ENCODE measurements around the gene CD300LD. TPM values are rescaled to one million over a fixed set of nuclear protein-coding genes. Genes with fewer than 3 reads are reported as not detected.

Gene CD300LD
- total and polyA plus RNA-seq, 2 donors (not counting 1 experiment from before 2014, with no cell fraction given): not detected

DNA sequence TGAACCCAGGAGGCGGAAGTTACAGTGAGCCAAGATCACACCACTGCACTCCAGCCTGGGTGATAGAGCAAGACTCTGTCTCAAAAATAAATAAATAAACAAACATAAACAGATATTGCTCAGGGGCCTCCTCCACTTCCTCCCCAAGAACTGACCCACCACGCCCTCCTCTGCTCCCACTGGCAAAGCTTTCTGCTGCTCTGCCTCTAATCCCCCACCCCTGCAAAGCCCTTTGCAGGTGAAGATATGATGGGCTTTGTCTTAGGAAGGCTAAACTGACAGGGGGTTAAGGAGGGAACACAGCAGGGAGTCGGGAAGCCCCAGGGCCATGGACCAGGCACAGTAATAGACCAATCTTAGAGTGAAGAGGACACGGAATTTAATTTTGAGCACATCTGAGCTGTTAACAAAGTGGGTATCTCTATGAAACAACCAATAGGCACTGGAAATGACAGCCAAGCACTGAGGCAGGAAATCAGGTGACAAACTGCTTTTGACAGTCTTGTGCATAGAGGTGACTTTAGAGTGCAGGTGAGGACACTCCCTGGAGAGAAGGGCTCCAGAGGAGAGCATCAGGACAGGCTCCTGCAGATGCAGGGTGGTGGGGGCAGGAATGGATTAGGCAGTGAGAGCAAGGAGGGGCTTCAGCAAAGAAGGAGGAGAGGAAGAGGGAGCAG, 6.4 kb upstream of the CD300LD start:
- Histone ChIP-seq H4K20me1 (ENCODE audit: control insufficient read depth, extremely low read depth, insufficient read depth, low read length) (no peaks in the 10 kb centered on the region), H3K9ac (ENCODE audit: insufficient read depth, low read length) (no peak overlapping the region), H3K27me3 (ENCODE audit: control insufficient read depth, insufficient read depth, low read length) (no peaks in the 10 kb centered on the region), H3K4me3 (replicated peaks in 1 of 4; ENCODE audit: control extremely low read depth in 1 of 4, insufficient read depth in 1 of 4, low read depth in 3 of 4, low read length in 4 of 4) (no peak overlapping the region), H3K27ac (ENCODE audit: insufficient read depth, low read length) (no peak overlapping the region), H2AFZ (ENCODE audit: low read length) (no peak overlapping the region), H3K4me2 (ENCODE audit: extremely low read depth, insufficient read depth, low read length) (no peak overlapping the region), H3K4me1 (ENCODE audit: control insufficient read depth, extremely low read depth, insufficient read depth, low read length) (no peaks in the 10 kb centered on the region), H3K79me2 (ENCODE audit: control insufficient read depth, insufficient read depth, low read length) (no peaks in the 10 kb centered on the region), H3K9me3 (ENCODE audit: control insufficient read depth, insufficient read depth, low read depth, low read length) (no peaks in the 10 kb centered on the region), H3K36me3 (ENCODE audit: control insufficient read depth, insufficient read depth, low read length) (no peaks in the 10 kb centered on the region)
- DNase-seq (ENCODE audit: low read depth in 2 of 2): no peak
- no peak for TF ChIP-seq EZH2 (IDR thresholded peaks at IDR 0.05; ENCODE audit: low read length, missing control alignments)
- TF ChIP-seq, protein P1, sequence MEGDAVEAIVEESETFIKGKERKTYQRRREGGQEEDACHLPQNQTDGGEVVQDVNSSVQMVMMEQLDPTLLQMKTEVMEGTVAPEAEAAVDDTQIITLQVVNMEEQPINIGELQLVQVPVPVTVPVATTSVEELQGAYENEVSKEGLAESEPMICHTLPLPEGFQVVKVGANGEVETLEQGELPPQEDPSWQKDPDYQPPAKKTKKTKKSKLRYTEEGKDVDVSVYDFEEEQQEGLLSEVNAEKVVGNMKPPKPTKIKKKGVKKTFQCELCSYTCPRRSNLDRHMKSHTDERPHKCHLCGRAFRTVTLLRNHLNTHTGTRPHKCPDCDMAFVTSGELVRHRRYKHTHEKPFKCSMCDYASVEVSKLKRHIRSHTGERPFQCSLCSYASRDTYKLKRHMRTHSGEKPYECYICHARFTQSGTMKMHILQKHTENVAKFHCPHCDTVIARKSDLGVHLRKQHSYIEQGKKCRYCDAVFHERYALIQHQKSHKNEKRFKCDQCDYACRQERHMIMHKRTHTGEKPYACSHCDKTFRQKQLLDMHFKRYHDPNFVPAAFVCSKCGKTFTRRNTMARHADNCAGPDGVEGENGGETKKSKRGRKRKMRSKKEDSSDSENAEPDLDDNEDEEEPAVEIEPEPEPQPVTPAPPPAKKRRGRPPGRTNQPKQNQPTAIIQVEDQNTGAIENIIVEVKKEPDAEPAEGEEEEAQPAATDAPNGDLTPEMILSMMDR (conservative IDR thresholded peaks at IDR 0.05 in 1 of 2, IDR thresholded peaks at IDR 0.05 in 1 of 2; ENCODE audit: low read depth in 1 of 2, low read length in 2 of 2): no peak

DNA sequence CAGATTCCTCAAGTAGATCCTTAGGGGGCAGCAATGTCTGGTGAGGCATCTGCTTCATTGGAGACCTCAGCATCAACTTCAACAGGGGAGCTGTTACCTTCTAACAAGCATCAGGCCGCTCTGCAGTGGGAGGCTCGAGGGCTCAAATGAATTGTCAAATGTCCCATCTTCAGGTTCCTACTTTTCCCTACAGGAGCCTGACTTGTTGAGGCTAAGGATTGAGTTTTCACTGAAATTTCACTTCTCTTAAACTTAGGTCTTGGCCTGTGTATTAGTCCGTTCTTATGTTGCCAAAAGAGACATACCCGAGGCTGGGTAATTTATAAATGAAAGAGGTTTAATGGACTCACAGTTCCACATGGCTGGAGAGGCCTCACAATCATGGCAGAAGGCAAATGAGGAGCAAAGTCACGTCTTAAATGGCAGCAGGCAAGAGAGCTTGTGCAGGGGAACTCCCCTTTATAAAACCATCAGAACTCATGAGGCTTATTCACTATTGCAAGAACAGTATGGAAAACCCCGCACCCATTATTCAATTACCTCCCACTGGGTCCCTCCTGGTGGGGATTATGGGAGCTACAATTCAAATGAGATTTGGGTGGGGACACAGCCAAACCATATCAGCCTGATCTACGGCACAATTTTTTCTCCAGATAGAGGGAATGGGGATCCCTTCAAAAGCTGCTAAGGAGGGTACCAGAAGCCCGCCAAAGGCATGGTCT, 5.1 kb upstream of the CD300LD start:
- Histone ChIP-seq H2AFZ (ENCODE audit: low read length) (no peak overlapping the region), H3K4me1 (ENCODE audit: control insufficient read depth, extremely low read depth, insufficient read depth, low read length) (no peaks in the 10 kb centered on the region), H3K9me3 (ENCODE audit: control insufficient read depth, insufficient read depth, low read depth, low read length) (no peaks in the 10 kb centered on the region), H3K79me2 (ENCODE audit: control insufficient read depth, insufficient read depth, low read length) (no peaks in the 10 kb centered on the region), H3K4me3 (replicated peaks in 1 of 4; ENCODE audit: control extremely low read depth in 1 of 4, insufficient read depth in 1 of 4, low read depth in 3 of 4, low read length in 4 of 4) (no peak overlapping the region), H3K36me3 (ENCODE audit: control insufficient read depth, insufficient read depth, low read length) (no peaks in the 10 kb centered on the region), H3K4me2 (ENCODE audit: extremely low read depth, insufficient read depth, low read length) (no peak overlapping the region), H4K20me1 (ENCODE audit: control insufficient read depth, extremely low read depth, insufficient read depth, low read length) (no peaks in the 10 kb centered on the region), H3K9ac (ENCODE audit: insufficient read depth, low read length) (no peak overlapping the region), H3K27ac (ENCODE audit: insufficient read depth, low read length) (no peak overlapping the region), H3K27me3 (ENCODE audit: control insufficient read depth, insufficient read depth, low read length) (no peaks in the 10 kb centered on the region)
- DNase-seq (ENCODE audit: low read depth in 2 of 2): no peak
- TF ChIP-seq, protein P1 (conservative IDR thresholded peaks at IDR 0.05 in 1 of 2, IDR thresholded peaks at IDR 0.05 in 1 of 2; ENCODE audit: low read depth in 1 of 2, low read length in 2 of 2): no peak
- TF ChIP-seq EZH2 (IDR thresholded peaks at IDR 0.05; ENCODE audit: low read length, missing control alignments): no peak

DNA sequence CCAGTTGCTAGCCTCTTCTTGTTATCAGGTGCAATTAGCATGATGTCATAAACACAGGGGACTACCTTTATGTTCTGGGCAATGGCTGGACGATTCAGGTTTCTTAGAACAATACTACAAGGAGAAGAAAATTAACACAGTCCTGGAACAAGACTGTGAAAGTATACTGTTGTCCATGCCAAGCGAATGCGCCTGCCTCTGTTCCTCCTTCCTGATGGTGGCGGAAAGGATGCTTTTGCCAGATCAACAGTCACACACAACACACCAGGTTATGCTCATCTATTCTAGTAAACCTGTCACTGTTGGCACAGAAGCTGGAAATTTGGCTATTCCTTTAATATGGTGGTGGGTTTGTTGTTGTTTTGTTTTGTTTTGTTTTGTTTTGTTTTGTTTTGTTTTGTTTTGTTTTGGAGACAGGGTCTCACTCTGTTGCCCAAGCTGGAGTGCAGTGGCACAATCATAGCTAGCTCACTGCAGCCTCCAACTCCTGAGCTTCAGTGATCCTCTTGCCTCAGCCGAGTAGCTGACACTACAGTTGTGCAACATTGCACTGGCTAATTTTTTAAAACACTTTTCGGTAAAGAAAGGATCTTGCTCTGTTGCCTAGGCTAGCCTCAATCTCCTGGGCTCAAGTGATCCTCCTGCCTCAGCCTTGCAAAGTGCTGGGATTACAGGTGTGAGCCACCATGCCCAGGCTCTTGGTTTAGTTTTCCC, 3.1 kb upstream of the CD300LD start:
- Histone ChIP-seq H2AFZ (ENCODE audit: low read length) (no peak overlapping the region), H3K4me3 (replicated peaks in 1 of 4; ENCODE audit: control extremely low read depth in 1 of 4, insufficient read depth in 1 of 4, low read depth in 3 of 4, low read length in 4 of 4) (no peak overlapping the region), H3K4me1 (ENCODE audit: control insufficient read depth, extremely low read depth, insufficient read depth, low read length) (no peaks in the 10 kb centered on the region), H3K27me3 (ENCODE audit: control insufficient read depth, insufficient read depth, low read length) (no peaks in the 10 kb centered on the region), H3K79me2 (ENCODE audit: control insufficient read depth, insufficient read depth, low read length) (no peaks in the 10 kb centered on the region), H3K4me2 (ENCODE audit: extremely low read depth, insufficient read depth, low read length) (no peak overlapping the region), H4K20me1 (ENCODE audit: control insufficient read depth, extremely low read depth, insufficient read depth, low read length) (no peaks in the 10 kb centered on the region), H3K9ac (ENCODE audit: insufficient read depth, low read length) (no peak overlapping the region), H3K9me3 (ENCODE audit: control insufficient read depth, insufficient read depth, low read depth, low read length) (no peaks in the 10 kb centered on the region), H3K27ac (ENCODE audit: insufficient read depth, low read length) (no peak overlapping the region), H3K36me3 (ENCODE audit: control insufficient read depth, insufficient read depth, low read length) (no peaks in the 10 kb centered on the region)
- no peak for TF ChIP-seq EZH2 (IDR thresholded peaks at IDR 0.05; ENCODE audit: low read length, missing control alignments)
- TF ChIP-seq, protein P1 (conservative IDR thresholded peaks at IDR 0.05 in 1 of 2, IDR thresholded peaks at IDR 0.05 in 1 of 2; ENCODE audit: low read depth in 1 of 2, low read length in 2 of 2): no peak
- no peak for DNase-seq (ENCODE audit: low read depth in 2 of 2)
